Measurements from ENCODE around the gene XCL1.
"Not testable (repeated sequence)": the region's sequence is repeated elsewhere in the genome, so short reads cannot be mapped to it uniquely, and the experiment has no call there.

- not testable (repeated sequence) for TF ChIP-seq EZH2 (IDR thresholded peaks at IDR 0.05; ENCODE audit: insufficient read depth, poor library complexity, severe bottlenecking); EZH2phosphoT487 (IDR thresholded peaks at IDR 0.05; ENCODE audit: insufficient read depth, low read depth)
Measured at GRCh38 chr1:168542978-168543377, 33.4 kb upstream of the XCL1 start.
